GM21786 (cell line): Measurements from ENCODE around the gene ERGIC1.

Experiments used
- ATAC-seq: cut with Tn5 transposase; IDR thresholded peaks from one replicate; pipeline ENCODE4 v1.9.1; 2021; ENCODE audit not compliant: unreplicated experiment

The ERGIC1 gene

GRCh38 chr5:172915514-172915913 is 81.5 kb downstream of the ERGIC1 start:
- ATAC-seq = no peak

DNA sequence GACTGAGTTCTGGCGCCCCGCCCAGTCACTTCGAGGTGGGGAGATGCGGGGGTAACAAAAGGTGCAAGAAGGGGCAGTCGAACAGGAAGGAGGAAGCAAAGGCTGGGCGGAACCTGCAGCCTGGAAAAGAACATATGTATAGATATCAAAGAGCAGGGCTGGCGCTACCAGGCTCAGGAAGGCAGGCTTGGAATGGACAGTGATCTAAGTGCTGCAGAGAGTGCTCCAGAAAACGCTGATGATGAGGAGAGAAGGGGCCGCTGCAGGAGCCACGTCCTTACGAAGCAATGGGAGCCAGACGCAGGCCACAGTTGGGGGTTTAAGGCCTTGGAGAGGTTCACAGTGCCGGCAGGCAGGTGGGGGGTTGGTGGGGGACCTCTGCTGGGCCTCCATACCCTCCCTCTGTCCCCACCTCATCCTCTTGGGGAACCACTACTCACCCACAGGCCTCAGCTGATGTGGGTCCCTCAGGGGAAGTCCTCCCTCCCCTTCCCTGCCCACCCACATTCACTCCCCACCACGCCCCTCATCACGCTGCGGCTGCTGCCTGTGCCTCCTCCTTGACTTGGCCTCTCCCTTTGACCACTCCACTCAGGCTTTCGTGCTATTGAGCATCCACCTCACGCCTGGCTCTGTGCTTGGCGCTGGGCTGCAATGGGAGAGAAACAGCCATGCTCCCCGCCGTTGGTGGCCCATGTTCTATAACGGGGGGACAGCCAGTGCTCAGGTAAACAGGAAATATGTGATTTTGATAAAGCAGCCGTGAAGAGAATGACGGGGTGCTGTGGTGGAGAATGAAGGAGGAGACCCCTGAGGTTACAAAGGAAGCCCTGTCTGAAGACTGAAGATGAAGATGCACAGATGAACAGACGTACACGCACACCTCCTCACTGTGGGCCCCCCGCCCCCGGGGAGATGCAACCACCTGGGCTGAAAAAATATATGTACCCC is 84.6 kb downstream of the ERGIC1 start:
- ATAC-seq = no peak

DNA sequence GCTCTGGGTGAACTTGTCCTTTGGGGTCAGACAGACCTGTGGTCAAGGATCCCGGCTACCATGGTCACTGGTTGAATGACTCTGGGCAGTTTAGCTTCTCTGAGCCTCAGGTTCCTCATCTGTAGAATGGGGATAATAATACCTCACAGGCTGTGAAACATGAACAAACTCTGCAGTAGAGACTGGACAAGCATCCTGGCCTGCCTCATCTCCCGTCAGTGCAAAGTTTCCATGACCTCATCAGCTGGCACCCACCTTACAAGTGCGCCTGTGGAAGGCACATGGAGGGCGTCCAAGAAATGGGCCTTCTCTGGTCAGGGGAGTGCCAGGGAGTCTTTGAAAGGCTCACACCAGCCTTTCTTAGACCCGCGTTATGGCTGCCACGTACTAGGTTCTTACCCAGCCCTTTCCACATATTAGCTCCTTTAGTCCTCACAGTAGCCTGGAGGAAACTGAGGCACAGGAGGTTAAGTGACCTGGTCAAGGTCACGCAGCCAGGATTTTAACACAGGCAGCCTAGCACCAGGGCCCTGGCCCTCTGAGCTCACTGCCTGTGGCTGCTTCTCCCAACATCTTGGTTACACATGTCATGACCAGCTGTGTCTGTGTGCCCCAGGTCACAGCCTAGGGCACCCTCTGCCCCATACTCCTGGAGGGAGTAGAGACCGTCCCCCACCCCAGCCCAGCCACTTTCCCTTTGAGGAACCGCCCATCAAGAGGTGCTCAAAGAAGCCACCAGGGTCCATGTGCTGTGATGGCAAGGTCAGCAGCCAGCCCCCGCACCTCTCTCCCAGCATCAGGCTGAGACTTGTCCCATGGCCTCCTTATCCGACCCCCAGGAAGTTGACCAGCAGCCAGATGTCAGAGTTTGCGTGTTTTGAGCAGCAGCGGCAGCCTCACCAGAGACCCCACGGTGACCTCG is 85.7 kb downstream of the ERGIC1 start:
- ATAC-seq = no peak

- no peak for ATAC-seq
Measured at GRCh38 chr5:172920447-172920849, 86.4 kb downstream of the ERGIC1 start.

- ATAC-seq = no peak
Measured at GRCh38 chr5:172920995-172921394, 86.9 kb downstream of the ERGIC1 start.

DNA sequence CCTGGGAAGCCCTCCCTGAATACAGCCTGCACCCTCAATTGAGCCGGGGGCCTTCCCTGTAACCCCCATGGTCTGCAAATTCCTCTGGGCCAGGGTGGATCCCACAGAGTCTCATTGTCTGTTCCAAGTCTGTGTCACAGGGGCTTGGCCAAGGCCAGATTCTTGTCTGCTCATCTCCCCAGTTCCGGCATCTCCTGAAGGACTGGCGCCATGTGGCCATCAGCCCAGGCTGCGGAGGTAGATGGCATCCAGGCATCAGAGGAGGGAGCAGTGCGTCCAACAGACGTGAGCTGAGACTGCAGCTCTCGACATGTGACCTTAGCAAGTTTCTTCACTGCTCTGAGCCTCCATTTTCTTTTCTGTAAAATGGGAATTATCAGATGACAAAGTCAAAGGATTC is 87.9 kb downstream of the ERGIC1 start:
- no peak for ATAC-seq

GRCh38 chr5:172923539-172923938 is 89.5 kb downstream of the ERGIC1 start:
- no peak for ATAC-seq

- no peak for ATAC-seq
Measured at GRCh38 chr5:172925336-172925948, 91.4 kb downstream of the ERGIC1 start.

DNA sequence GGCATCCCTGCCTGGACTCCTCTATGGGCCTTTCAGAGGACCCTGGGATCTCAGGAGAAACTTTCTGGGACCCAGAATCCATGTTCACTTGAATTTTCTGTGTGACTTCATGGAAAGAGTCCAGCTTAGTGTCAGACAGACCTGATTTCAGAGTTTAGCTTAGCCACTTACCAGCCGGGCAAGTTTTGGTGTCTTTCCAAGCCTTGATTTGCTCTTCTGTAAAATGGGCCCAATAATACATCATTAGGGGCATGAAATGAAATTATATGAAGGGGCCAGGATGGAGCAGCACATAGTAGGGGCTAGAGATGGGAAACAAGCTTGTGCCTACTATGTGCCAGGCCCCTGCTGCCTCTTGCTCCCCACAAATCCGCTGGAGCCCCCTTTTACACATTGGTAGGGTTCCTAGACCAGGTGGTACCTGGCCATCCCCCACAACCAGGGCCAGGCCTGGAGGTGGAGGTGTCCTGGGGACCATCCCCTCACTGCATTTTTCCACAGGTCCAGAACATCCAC is 92.0 kb downstream of the ERGIC1 start:
- ATAC-seq = no peak

DNA sequence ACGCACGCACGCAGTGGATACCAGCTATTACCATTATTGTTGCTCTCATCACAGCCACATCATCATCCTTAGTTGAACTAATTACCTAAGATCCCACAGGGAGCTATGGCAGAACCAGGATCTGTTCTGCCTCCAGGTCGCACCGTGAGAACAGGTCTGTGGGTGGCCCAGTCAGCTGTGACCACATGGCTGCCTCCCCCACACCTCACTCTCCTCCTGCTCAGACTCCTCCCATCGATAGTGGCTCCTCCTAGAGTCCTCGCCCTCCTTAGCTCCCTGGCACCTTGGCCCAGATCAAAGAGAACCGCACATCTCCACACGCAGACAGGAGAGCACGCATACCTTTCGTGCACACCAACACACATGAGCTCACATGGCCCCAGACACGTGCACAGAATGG is 92.7 kb downstream of the ERGIC1 start:
- ATAC-seq = no peak

- ATAC-seq = no peak
Measured at GRCh38 chr5:172929371-172929838, 95.4 kb downstream of the ERGIC1 start.

DNA sequence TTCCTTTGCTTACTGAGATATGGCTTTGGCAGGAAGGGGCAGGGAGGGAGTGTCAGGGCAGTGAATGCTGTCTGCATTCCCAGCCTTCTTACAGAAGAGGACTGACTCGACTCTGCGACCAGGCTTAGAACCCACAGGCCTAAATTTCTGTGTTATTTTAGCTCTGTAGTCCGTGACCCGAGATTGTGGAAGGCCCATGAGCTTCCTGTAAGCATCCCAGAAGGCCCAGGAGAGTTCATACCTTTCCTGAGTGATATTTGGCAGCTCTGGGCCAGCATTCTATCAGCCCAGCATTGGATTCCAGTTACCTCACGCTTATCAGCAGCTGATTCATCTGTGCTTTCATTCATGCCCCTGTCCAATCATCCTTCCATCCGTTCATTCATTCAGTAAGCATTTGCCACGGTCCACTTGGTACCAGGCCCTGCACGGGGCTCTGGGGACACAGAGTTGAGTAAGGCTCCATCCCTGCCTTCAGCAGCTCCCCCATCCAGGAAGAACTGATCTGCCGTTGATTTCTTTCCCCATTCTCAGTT is 97.0 kb downstream of the ERGIC1 start:
- peak; percentile 43 for ATAC-seq

- ATAC-seq = peak; percentile 55
Measured at GRCh38 chr5:172932313-172933017, 98.4 kb downstream of the ERGIC1 start.

DNA sequence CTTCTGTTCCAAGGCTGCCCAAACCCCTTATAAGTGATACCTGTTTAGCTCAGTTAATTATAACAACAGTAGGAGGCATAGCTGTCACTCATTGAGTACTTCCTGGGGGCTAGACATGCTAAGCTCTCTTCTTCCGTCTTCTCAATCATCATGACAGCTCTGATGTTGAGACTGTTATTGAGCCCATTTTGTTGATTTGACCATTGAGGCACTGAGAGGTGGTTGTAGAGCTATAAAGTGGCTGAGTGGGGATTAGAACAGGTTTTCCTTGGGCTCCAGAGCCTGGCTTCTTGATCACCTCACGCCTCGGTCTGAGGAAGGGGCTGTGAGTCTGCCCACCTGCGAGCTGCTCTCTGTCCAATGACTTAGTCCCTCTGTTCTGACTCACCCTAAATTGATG is 99.2 kb downstream of the ERGIC1 start:
- no peak for ATAC-seq

DNA sequence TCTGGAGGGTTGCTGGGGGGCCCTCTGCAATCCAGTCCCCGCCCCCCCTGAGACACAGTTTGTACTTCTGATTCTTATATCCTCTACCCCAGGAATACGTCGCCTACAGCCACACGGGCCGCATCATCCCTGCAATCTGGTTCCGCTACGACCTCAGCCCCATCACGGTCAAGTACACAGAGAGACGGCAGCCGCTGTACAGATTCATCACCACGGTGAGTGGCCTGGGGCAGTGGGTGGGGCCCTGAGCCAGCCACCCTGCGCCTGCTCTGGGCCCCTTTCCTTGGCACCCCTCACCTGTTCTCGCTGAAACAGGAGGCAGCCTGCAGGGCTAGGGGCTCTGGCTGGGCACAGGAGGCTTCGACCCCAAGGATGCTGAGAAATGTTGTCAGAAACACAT is 101.0 kb downstream of the ERGIC1 start:
- ATAC-seq = no peak

- no peak for ATAC-seq
Measured at GRCh38 chr5:172936401-172936800, 102.3 kb downstream of the ERGIC1 start.

- no peak for ATAC-seq
Measured at GRCh38 chr5:172939071-172939470, 105.0 kb downstream of the ERGIC1 start.

GRCh38 chr5:172939611-172940267 is 105.7 kb downstream of the ERGIC1 start:
- ATAC-seq = no peak

- no peak for ATAC-seq
Measured at GRCh38 chr5:172940268-172941066, 106.4 kb downstream of the ERGIC1 start.
